IMR-90 (cell line): Measurements from ENCODE around the gene LRRC36. TPM values are rescaled to one million over a fixed set of nuclear protein-coding genes. Genes with fewer than 3 reads are reported as not detected.
A peak's percentile ranks its signal among the peaks of the same experiment; 100 is the strongest.

ENCODE experiments used
- ATAC-seq: fragments of 200-7000 bp; cut with Tn5 transposase; 2 replicates; pipeline ENCODE4 v1.9.1; 2020; ENCODE audit warnings: low read depth, mild to moderate bottlenecking, moderate library complexity
- BruUV-seq: library from RNA; stranded (reverse); fragments of 400-500 nt; replicated peaks from 2 replicates; lab custom pipeline; 2021; lab: Mats Ljungman, UMichigan
- CTCF ChIA-PET: fragments of 300-600 bp; formaldehyde crosslinking; extraction: SDS; loops from one replicate; lab custom pipeline; 2021; ENCODE audit warnings: antibody characterized with exemption; lab: Yijun Ruan, JAX
- POLR2A ChIA-PET: fragments of 300-600 bp; sonication (Branson Sonifier 250); formaldehyde crosslinking; loops from one replicate; lab custom pipeline; 2022; ENCODE audit warnings: antibody characterized with exemption; ENCODE audit not compliant: unreplicated experiment; lab: Charles Lee
- DNase-seq: peaks from one replicate; pipeline ENCODE4 v3.0.0; 2013
- H2AFZ ChIP-seq: replicated peaks from 2 replicates; pipeline ENCODE3; 2013; ENCODE audit warnings: low read length, mild to moderate bottlenecking; ENCODE audit not compliant: poor library complexity
- H2AK5ac ChIP-seq: 2 replicates; pipeline ENCODE4 v1.6.1; 2013; ENCODE audit warnings: low read depth, low read length, inconsistent platforms
- H2AK9ac ChIP-seq: replicated peaks from 2 replicates; pipeline ENCODE3; 2013; ENCODE audit warnings: mild to moderate bottlenecking, low read depth, low read length, moderate library complexity; ENCODE audit not compliant: poor library complexity
- H2BK120ac ChIP-seq: 2 replicates; pipeline ENCODE4 v1.6.1; 2013; ENCODE audit warnings: low read depth, low read length, inconsistent platforms
- H2BK15ac ChIP-seq: 3 replicates; pipeline ENCODE4 v1.6.1; 2013; ENCODE audit warnings: low read depth, low read length, inconsistent platforms
- H2BK20ac ChIP-seq: 2 replicates; pipeline ENCODE4 v1.6.1; 2013; ENCODE audit warnings: low read depth, mild to moderate bottlenecking, inconsistent platforms, low read length, moderate library complexity
- H2BK5ac ChIP-seq: 2 replicates; pipeline ENCODE4 v1.6.1; 2013; ENCODE audit warnings: mild to moderate bottlenecking, low read depth, low read length, inconsistent platforms; ENCODE audit not compliant: poor library complexity, severe bottlenecking
- H3K14ac ChIP-seq: replicated peaks from 2 replicates; pipeline ENCODE4 v1.6.1; 2013; ENCODE audit warnings: low read depth, low read length, inconsistent platforms
- H3K18ac ChIP-seq: 2 replicates; pipeline ENCODE4 v1.6.1; 2013; ENCODE audit warnings: low read depth, low read length, control low read depth
- H3K23ac ChIP-seq: 2 replicates; pipeline ENCODE4 v1.6.1; 2013; ENCODE audit warnings: low read depth, low read length, inconsistent platforms
- H3K27ac ChIP-seq: 2 replicates; pipeline ENCODE4 v1.5.1; 2013; ENCODE audit warnings: mild to moderate bottlenecking, control low read depth, low read length; ENCODE audit not compliant: insufficient read depth
- H3K27me3 ChIP-seq: 2 replicates; pipeline ENCODE4 v1.6.1; 2013; ENCODE audit warnings: low read length; ENCODE audit not compliant: control insufficient read depth, insufficient read depth
- H3K36me3 ChIP-seq: 2 replicates; pipeline ENCODE4 v1.6.1; 2013; ENCODE audit warnings: low read length, mixed read lengths; ENCODE audit not compliant: control insufficient read depth, insufficient read depth
- H3K4ac ChIP-seq: 2 replicates; pipeline ENCODE4 v1.6.1; 2013; ENCODE audit warnings: low read depth, low read length, inconsistent platforms
- H3K4me1 ChIP-seq: 2 replicates; pipeline ENCODE4 v1.6.1; 2013; ENCODE audit warnings: low read length, mixed read lengths; ENCODE audit not compliant: control insufficient read depth, insufficient read depth
- H3K4me2 ChIP-seq: 2 replicates; pipeline ENCODE4 v1.6.1; 2013; ENCODE audit warnings: low read depth, mild to moderate bottlenecking, control low read depth, low read length, moderate library complexity
- H3K4me3 ChIP-seq: 2 replicates; pipeline ENCODE4 v1.5.1; 2013; ENCODE audit warnings: low read depth, mild to moderate bottlenecking, control low read depth, low read length, moderate library complexity; ENCODE audit not compliant: insufficient read depth
- H3K56ac ChIP-seq: 2 replicates; pipeline ENCODE4 v1.6.1; 2013; ENCODE audit warnings: low read length, inconsistent platforms; ENCODE audit not compliant: insufficient read depth; ENCODE audit errors: extremely low read depth
- H3K79me1 ChIP-seq, 2 experiments: 2 replicates each; pipeline ENCODE4 v1.6.1; 2013; ENCODE audit warnings: low read length in 2 of 2, inconsistent platforms in 1 of 2, low read depth in 1 of 2
- H3K9ac ChIP-seq: 2 replicates; pipeline ENCODE4 v1.6.1; 2013; ENCODE audit warnings: low read depth, low read length, control low read depth
- H3K9me1 ChIP-seq: 2 replicates; pipeline ENCODE4 v1.6.1; 2013; ENCODE audit warnings: low read length, inconsistent platforms; ENCODE audit not compliant: insufficient read depth
- H3K9me3 ChIP-seq: 2 replicates; pipeline ENCODE4 v1.6.1; 2013; ENCODE audit warnings: low read length; ENCODE audit not compliant: control insufficient read depth, insufficient read depth
- H4K20me1 ChIP-seq: 2 replicates; pipeline ENCODE4 v1.6.1; 2013; ENCODE audit warnings: low read length, inconsistent platforms; ENCODE audit not compliant: insufficient read depth
- H4K5ac ChIP-seq: 2 replicates; pipeline ENCODE4 v1.6.1; 2013; ENCODE audit warnings: mild to moderate bottlenecking, low read depth, low read length, control low read depth
- H4K8ac ChIP-seq, 2 experiments: 2 replicates each; pipeline ENCODE4 v1.6.1; 2013; ENCODE audit warnings: low read depth in 2 of 2, low read length in 2 of 2, control low read depth in 1 of 2, inconsistent platforms in 1 of 2
- H4K91ac ChIP-seq: 2 replicates; pipeline ENCODE4 v1.6.1; 2013; ENCODE audit warnings: low read depth, low read length, inconsistent platforms; ENCODE audit not compliant: insufficient read depth
- CEBPB ChIP-seq: IDR thresholded peaks from 2 replicates; pipeline ENCODE4 v1.6.1; 2012; ENCODE audit warnings: low read depth, low read length, improper control_type of control experiment
- CTCF ChIP-seq: conservative IDR thresholded peaks from 2 replicates; pipeline ENCODE4 v1.5.1; 2012; ENCODE audit warnings: mild to moderate bottlenecking, low read depth, low read length, improper control_type of control experiment
- FOS ChIP-seq: fragments of 150-350 bp; IDR thresholded peaks from 2 replicates; pipeline ENCODE4 v1.6.1; 2016; ENCODE audit warnings: low read depth, low read length
- MAZ ChIP-seq: IDR thresholded peaks from 2 replicates; pipeline ENCODE4 v1.6.1; 2012; ENCODE audit warnings: low read depth, mild to moderate bottlenecking, low read length, improper control_type of control experiment, moderate library complexity, borderline replicate concordance
- MXI1 ChIP-seq: IDR thresholded peaks from 2 replicates; pipeline ENCODE4 v1.6.1; 2012; ENCODE audit warnings: low read depth, mild to moderate bottlenecking, low read length, moderate library complexity, borderline replicate concordance
- POLR2A ChIP-seq: IDR thresholded peaks from 2 replicates; pipeline ENCODE4 v1.6.1; 2012; ENCODE audit warnings: mild to moderate bottlenecking, low read depth, low read length
- RCOR1 ChIP-seq: IDR thresholded peaks from 2 replicates; pipeline ENCODE4 v1.6.1; 2012; ENCODE audit warnings: mild to moderate bottlenecking, low read length, improper control_type of control experiment; ENCODE audit not compliant: insufficient replicate concordance
- WGBS, 2 experiments: methylation state at CpG; one replicate each; pipeline versions ENCODE4 v1.1.5 to v1.1.7; 2013; ENCODE audit warnings: missing lambda C conversion rate in 2 of 2; ENCODE audit not compliant: insufficient read length in 1 of 2; ENCODE audit errors: extremely low coverage in 2 of 2; 5-methylcytosine and 5-hydroxymethylcytosine counted together
- dilution Hi-C: fragments of 300-500 bp; cut with HindIII; formaldehyde crosslinking; loops from one replicate; pipeline ENCODE4 v1.14.3; 2018; ENCODE audit warnings: low sequenced_read_pairs; ENCODE audit not compliant: unreplicated experiment
- in situ Hi-C: fragments of 300-500 bp; cut with MboI; formaldehyde crosslinking; loops from 3 replicates; pipeline ENCODE4 v1.14.3; 2019; ENCODE audit warnings: low sequenced_read_pairs, inconsistent platforms, mixed read lengths
- intact Hi-C: fragments of 100-400 bp; cut with micrococcal nuclease; formaldehyde crosslinking; loops from 2 replicates; pipeline ENCODE4 v1.10.0; 2022
- polyA plus RNA-seq, 3 experiments: library from polyadenylated mRNA; depleted of rRNA; stranded (reverse); fragments of >200 nt; gene quantifications; 2 replicates each; pipeline ENCODE4 v1.2.3, GENCODE V29; 2012; ENCODE audit warnings: low replicate concordance in 1 of 3
- total RNA-seq: library from RNA; depleted of rRNA; stranded (reverse); fragments of >200 nt; gene quantifications from 2 replicates; pipeline ENCODE4 v1.2.3, GENCODE V29; 2012

Gene LRRC36
- total and polyA plus RNA-seq, 2 of the 4 experiments (the other 2 are of a cell fraction): 0.18 to 0.29 TPM

GRCh38 chr16:67394155-67395104, 67.8 kb downstream of the LRRC36 start:
- Histone ChIP-seq H3K4me1 (peaks cover 16% of the 10 kb centered on the region), H3K56ac (no peak overlapping the region), H3K4me2 (no peak overlapping the region), H3K9me3 (no peaks in the 10 kb centered on the region), H3K79me1 (no peaks in the 10 kb centered on the region), H4K20me1 (no peaks in the 10 kb centered on the region), H3K9me1 (peaks cover 5% of the 10 kb centered on the region; the same call in 1 of the 2 replicates), H4K91ac (no peak overlapping the region), H4K5ac (no peak overlapping the region), H2BK5ac (no peak overlapping the region), H3K9ac (no peak overlapping the region), H3K27ac (no peak overlapping the region), H3K4me3 (no peak overlapping the region), H3K27me3 (no peaks in the 10 kb centered on the region), H3K23ac (no peak overlapping the region), H3K36me3 (no peaks in the 10 kb centered on the region), H2BK20ac (no peak overlapping the region), H2AK5ac (no peak overlapping the region), H2BK120ac (no peak overlapping the region), H3K18ac (no peak overlapping the region), H2AFZ (peak overlapping the region; percentile 96), H4K8ac (peak overlapping the region in 1 of 2 experiments; percentile 80; a peak in 2 of 4 replicates), H2BK15ac (no peak overlapping the region), H3K4ac (no peak overlapping the region), H2AK9ac (peak overlapping the region; percentile 31), H3K14ac (no peak overlapping the region)
- BruUV-seq: no TSS peak
- intact Hi-C loops: loop anchor here (5.0 kb wide), 1 partner anchor 147 kb away; the partner anchor contains the start of genes FHOD1 and SLC9A5
- CTCF ChIA-PET: no interaction called here
- in situ Hi-C loops: no loop called here
- dilution Hi-C loops: no loop called here
- no peak for DNase-seq
- POLR2A ChIA-PET: interaction anchor here (0.8 kb wide), 1 partner anchor 134 kb away, joined by 3 read pairs; no protein-coding TSS in a partner anchor
- WGBS, 2 experiments: 71% methylated on average over 36 of the region's 88 CpGs; no CpG with 5 or more reads in 1 of the 2 experiments
- TF ChIP-seq CTCF: no peak
- no peak for TF ChIP-seq MAZ
- no peak for TF ChIP-seq MXI1
- TF ChIP-seq RCOR1: no peak
- no peak for TF ChIP-seq CEBPB
- no peak for TF ChIP-seq FOS
- TF ChIP-seq POLR2A: no peak
- no peak for ATAC-seq
